HEK293 (cell line): ENCODE measurements around the gene CDH12.

Experiments used
- CTCF ChIA-PET: fragments of 350-600 bp; formaldehyde crosslinking; extraction: SDS; loops from one replicate; lab custom pipeline; 2021; ENCODE audit warnings: antibody characterized with exemption; lab: Yijun Ruan, JAX
- POLR2A ChIA-PET: fragments of 300-600 bp; formaldehyde crosslinking; extraction: SDS; loops from one replicate; lab custom pipeline; 2020; ENCODE audit warnings: antibody characterized with exemption, inconsistent platforms; lab: Yijun Ruan, JAX
- H3K27ac ChIP-seq: fragments of 200-500 bp; sonication (Bioruptor generic); 2 replicates; pipeline ENCODE4 v1.5.1; 2014; ENCODE audit warnings: low read depth, low read length, control low read depth, inconsistent platforms; ENCODE audit errors: extremely low read depth
- H3K36me3 ChIP-seq, 2 experiments: fragments of 200-500 bp in 1 of 2; sonication (Bioruptor generic) in 1 of 2; 1 replicate in 1 of 2; 2 replicates in 1 of 2; pipeline ENCODE4 v1.5.1; 2014 to 2017; ENCODE audit warnings: inconsistent platforms in 2 of 2, low read length in 2 of 2; ENCODE audit not compliant: control insufficient read depth in 2 of 2, insufficient read depth in 1 of 2
- H3K4me1 ChIP-seq: fragments of 200-500 bp; sonication (Bioruptor generic); 2 replicates; pipeline ENCODE4 v1.5.1; 2014; ENCODE audit warnings: mild to moderate bottlenecking, low read length, inconsistent platforms; ENCODE audit not compliant: control insufficient read depth, insufficient read depth
- H3K4me3 ChIP-seq: 2 replicates; pipeline ENCODE4 v1.5.1; 2011; ENCODE audit warnings: low read depth, mild to moderate bottlenecking, control low read depth, low read length, moderate library complexity
- H3K9me3 ChIP-seq: fragments of 200-500 bp; sonication (Bioruptor generic); 2 replicates; pipeline ENCODE4 v1.5.1; 2014; ENCODE audit warnings: low read depth, low read length, inconsistent platforms; ENCODE audit not compliant: control insufficient read depth, insufficient read depth
- BCL11A ChIP-seq: fragments of 450-650 bp; formaldehyde crosslinking; IDR thresholded peaks from 2 replicates; pipeline ENCODE4 v1.5.1; 2016; ENCODE audit warnings: low read depth, missing biosample characterization, missing genetic modification characterization
- HOXC10 ChIP-seq: sonication (generic); formaldehyde crosslinking; IDR thresholded peaks from 2 replicates; pipeline ENCODE4 v1.8.1; 2023; ENCODE audit warnings: mild to moderate bottlenecking, missing genetic modification reagents
- INSM2 ChIP-seq: fragments of 450-650 bp; formaldehyde crosslinking; IDR thresholded peaks from 2 replicates; pipeline ENCODE4 v1.5.1; 2016; ENCODE audit warnings: missing biosample characterization, missing genetic modification characterization
- SCRT1 ChIP-seq: fragments of 450-650 bp; formaldehyde crosslinking; IDR thresholded peaks from 2 replicates; pipeline ENCODE4 v1.5.1; 2016; ENCODE audit warnings: missing biosample characterization, missing genetic modification characterization, borderline replicate concordance
- SP3 ChIP-seq: fragments of 450-650 bp; formaldehyde crosslinking; IDR thresholded peaks from 2 replicates; pipeline ENCODE4 v1.5.1; 2016; ENCODE audit warnings: missing biosample characterization, missing genetic modification characterization
- ZBTB1 ChIP-seq: fragments of 450-650 bp; formaldehyde crosslinking; IDR thresholded peaks from 2 replicates; pipeline ENCODE4 v1.5.1; 2016; ENCODE audit warnings: missing biosample characterization, missing genetic modification characterization
- ZBTB20 ChIP-seq: fragments of 450-650 bp; formaldehyde crosslinking; IDR thresholded peaks from 2 replicates; pipeline ENCODE4 v1.5.1; 2016; ENCODE audit warnings: missing biosample characterization, missing genetic modification characterization
- ZBTB26 ChIP-seq: fragments of 450-650 bp; formaldehyde crosslinking; optimal IDR thresholded peaks from 2 replicates; pipeline ENCODE3; 2016; ENCODE audit warnings: missing biosample characterization, mild to moderate bottlenecking, missing genetic modification characterization
- ZFP41 ChIP-seq: fragments of 450-650 bp; formaldehyde crosslinking; IDR thresholded peaks from 2 replicates; pipeline ENCODE4 v1.5.1; 2016; ENCODE audit warnings: missing biosample characterization, missing genetic modification characterization, borderline replicate concordance
- ZFP69B ChIP-seq: fragments of 450-650 bp; formaldehyde crosslinking; IDR thresholded peaks from 2 replicates; pipeline ENCODE4 v1.5.1; 2016; ENCODE audit warnings: missing biosample characterization, missing genetic modification characterization
- ZNF138 ChIP-seq: fragments of 450-650 bp; formaldehyde crosslinking; IDR thresholded peaks from 2 replicates; pipeline ENCODE4 v1.5.1; 2016; ENCODE audit warnings: missing biosample characterization, missing genetic modification characterization, borderline replicate concordance
- ZNF155 ChIP-seq: fragments of 450-650 bp; formaldehyde crosslinking; IDR thresholded peaks from 2 replicates; pipeline ENCODE4 v1.5.1; 2016; ENCODE audit warnings: missing biosample characterization, missing genetic modification characterization
- ZNF16 ChIP-seq: fragments of 450-650 bp; formaldehyde crosslinking; IDR thresholded peaks from 2 replicates; pipeline ENCODE4 v1.5.1; 2016; ENCODE audit warnings: low read depth, missing biosample characterization, missing genetic modification characterization
- ZNF211 ChIP-seq: fragments of 450-650 bp; formaldehyde crosslinking; IDR thresholded peaks from 2 replicates; pipeline ENCODE4 v1.5.1; 2016; ENCODE audit warnings: low read depth, missing biosample characterization, missing genetic modification characterization
- ZNF223 ChIP-seq: fragments of 450-650 bp; formaldehyde crosslinking; IDR thresholded peaks from 2 replicates; pipeline ENCODE4 v1.5.1; 2016; ENCODE audit warnings: missing biosample characterization, missing genetic modification characterization
- ZNF23 ChIP-seq: fragments of 450-650 bp; formaldehyde crosslinking; IDR thresholded peaks from 2 replicates; pipeline ENCODE4 v1.5.1; 2016; ENCODE audit warnings: missing biosample characterization, missing genetic modification characterization, borderline replicate concordance
- ZNF311 ChIP-seq: fragments of 450-650 bp; formaldehyde crosslinking; IDR thresholded peaks from 2 replicates; pipeline ENCODE4 v1.5.1; 2017; ENCODE audit warnings: missing biosample characterization, missing genetic modification characterization, borderline replicate concordance
- ZNF433 ChIP-seq: fragments of 450-650 bp; formaldehyde crosslinking; IDR thresholded peaks from 2 replicates; pipeline ENCODE4 v1.5.1; 2016; ENCODE audit warnings: missing biosample characterization, missing genetic modification characterization, low read depth
- ZNF501 ChIP-seq: fragments of 450-650 bp; formaldehyde crosslinking; IDR thresholded peaks from 2 replicates; pipeline ENCODE4 v1.5.1; 2016; ENCODE audit warnings: missing biosample characterization, missing genetic modification characterization
- ZNF529 ChIP-seq: fragments of 450-650 bp; formaldehyde crosslinking; IDR thresholded peaks from 2 replicates; pipeline ENCODE4 v1.5.1; 2017; ENCODE audit warnings: missing genetic modification characterization, missing biosample characterization; ENCODE audit not compliant: insufficient replicate concordance
- ZNF548 ChIP-seq: fragments of 450-650 bp; formaldehyde crosslinking; IDR thresholded peaks from 2 replicates; pipeline ENCODE4 v1.5.1; 2016; ENCODE audit warnings: missing biosample characterization, missing genetic modification characterization
- ZNF558 ChIP-seq: fragments of 450-650 bp; formaldehyde crosslinking; IDR thresholded peaks from 2 replicates; pipeline ENCODE4 v1.5.1; 2016; ENCODE audit warnings: missing biosample characterization, missing genetic modification characterization
- ZNF580 ChIP-seq: fragments of 450-650 bp; formaldehyde crosslinking; IDR thresholded peaks from 2 replicates; pipeline ENCODE4 v1.5.1; 2016; ENCODE audit warnings: missing biosample characterization, missing genetic modification characterization
- ZNF610 ChIP-seq: fragments of 450-650 bp; formaldehyde crosslinking; IDR thresholded peaks from 2 replicates; pipeline ENCODE4 v1.5.1; 2016; ENCODE audit warnings: missing biosample characterization, missing genetic modification characterization, borderline replicate concordance
- ZNF626 ChIP-seq: fragments of 450-650 bp; sonication (Bioruptor Pico); formaldehyde crosslinking; IDR thresholded peaks from 2 replicates; pipeline ENCODE4 v1.5.1; 2018; ENCODE audit warnings: missing biosample characterization, missing genetic modification characterization, inconsistent platforms
- ZNF777 ChIP-seq: fragments of 450-650 bp; formaldehyde crosslinking; IDR thresholded peaks from 2 replicates; pipeline ENCODE4 v1.5.1; 2017; ENCODE audit warnings: missing biosample characterization, missing genetic modification characterization, borderline replicate concordance
- ZSCAN18 ChIP-seq: fragments of 450-650 bp; formaldehyde crosslinking; IDR thresholded peaks from 2 replicates; pipeline ENCODE4 v1.5.1; 2016; ENCODE audit warnings: missing biosample characterization, missing genetic modification characterization
- ZXDB ChIP-seq: fragments of 450-650 bp; formaldehyde crosslinking; IDR thresholded peaks from 2 replicates; pipeline ENCODE4 v1.5.1; 2016; ENCODE audit warnings: missing biosample characterization, missing genetic modification characterization
- TF ChIP-seq, protein P1 (sequence below): fragments of 450-650 bp; formaldehyde crosslinking; IDR thresholded peaks from 2 replicates; pipeline ENCODE4 v1.5.1; 2016; ENCODE audit warnings: missing biosample characterization, missing genetic modification characterization
- TF ChIP-seq, protein P2 (sequence below): IDR thresholded peaks from 2 replicates; pipeline ENCODE4 v1.6.1; 2011; ENCODE audit warnings: mild to moderate bottlenecking, low read depth, low read length, borderline replicate concordance

The CDH12 gene

DNA sequence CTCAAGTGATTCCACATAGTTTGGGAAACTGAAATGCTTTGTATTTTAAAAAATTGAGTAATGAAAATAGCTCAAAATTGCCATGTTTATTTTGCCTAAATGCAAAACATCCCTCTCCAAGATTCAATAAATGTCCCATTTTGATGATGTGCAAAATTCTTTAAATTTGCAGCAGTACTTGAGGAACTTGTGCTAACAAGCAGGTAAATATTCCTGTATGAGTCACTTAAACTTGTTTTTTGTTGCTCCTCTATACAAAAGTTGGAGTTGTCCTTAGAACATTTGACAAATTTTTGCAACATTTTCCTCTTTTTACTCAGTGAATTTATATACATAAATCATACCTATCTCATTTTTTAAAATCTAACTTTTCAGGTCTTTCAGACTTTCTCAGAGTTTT lies 280.2 kb downstream of the CDH12 start (continued):
- TF ChIP-seq ZXDB (tag by site-specific recombination) (no peak), ZNF501 (tag by site-specific recombination) (no peak), SCRT1 (no peak), ZBTB1 (tag by site-specific recombination) (no peak), ZNF16 (tag by site-specific recombination) (no peak), ZNF777 (no peak)
- TF ChIP-seq, protein P1, sequence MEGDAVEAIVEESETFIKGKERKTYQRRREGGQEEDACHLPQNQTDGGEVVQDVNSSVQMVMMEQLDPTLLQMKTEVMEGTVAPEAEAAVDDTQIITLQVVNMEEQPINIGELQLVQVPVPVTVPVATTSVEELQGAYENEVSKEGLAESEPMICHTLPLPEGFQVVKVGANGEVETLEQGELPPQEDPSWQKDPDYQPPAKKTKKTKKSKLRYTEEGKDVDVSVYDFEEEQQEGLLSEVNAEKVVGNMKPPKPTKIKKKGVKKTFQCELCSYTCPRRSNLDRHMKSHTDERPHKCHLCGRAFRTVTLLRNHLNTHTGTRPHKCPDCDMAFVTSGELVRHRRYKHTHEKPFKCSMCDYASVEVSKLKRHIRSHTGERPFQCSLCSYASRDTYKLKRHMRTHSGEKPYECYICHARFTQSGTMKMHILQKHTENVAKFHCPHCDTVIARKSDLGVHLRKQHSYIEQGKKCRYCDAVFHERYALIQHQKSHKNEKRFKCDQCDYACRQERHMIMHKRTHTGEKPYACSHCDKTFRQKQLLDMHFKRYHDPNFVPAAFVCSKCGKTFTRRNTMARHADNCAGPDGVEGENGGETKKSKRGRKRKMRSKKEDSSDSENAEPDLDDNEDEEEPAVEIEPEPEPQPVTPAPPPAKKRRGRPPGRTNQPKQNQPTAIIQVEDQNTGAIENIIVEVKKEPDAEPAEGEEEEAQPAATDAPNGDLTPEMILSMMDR (tag by site-specific recombination): no peak

GRCh38 chr5:22567983-22568382 lies 285.2 kb downstream of the CDH12 start:
- TF ChIP-seq BCL11A (tag by site-specific recombination): no peak
- no peak for TF ChIP-seq ZBTB1 (tag by site-specific recombination)
- TF ChIP-seq ZNF529 (tag by site-specific recombination): no peak
- TF ChIP-seq ZNF138 (tag by site-specific recombination): no peak
- TF ChIP-seq ZNF610: no peak
- no peak for TF ChIP-seq ZNF558 (tag by site-specific recombination)
- TF ChIP-seq ZNF580 (tag by site-specific recombination): no peak
- no peak for TF ChIP-seq ZNF155 (tag by site-specific recombination)
- no peak for TF ChIP-seq ZNF548 (tag by site-specific recombination)
- TF ChIP-seq, protein P2, sequence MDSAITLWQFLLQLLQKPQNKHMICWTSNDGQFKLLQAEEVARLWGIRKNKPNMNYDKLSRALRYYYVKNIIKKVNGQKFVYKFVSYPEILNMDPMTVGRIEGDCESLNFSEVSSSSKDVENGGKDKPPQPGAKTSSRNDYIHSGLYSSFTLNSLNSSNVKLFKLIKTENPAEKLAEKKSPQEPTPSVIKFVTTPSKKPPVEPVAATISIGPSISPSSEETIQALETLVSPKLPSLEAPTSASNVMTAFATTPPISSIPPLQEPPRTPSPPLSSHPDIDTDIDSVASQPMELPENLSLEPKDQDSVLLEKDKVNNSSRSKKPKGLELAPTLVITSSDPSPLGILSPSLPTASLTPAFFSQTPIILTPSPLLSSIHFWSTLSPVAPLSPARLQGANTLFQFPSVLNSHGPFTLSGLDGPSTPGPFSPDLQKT: no peak
- TF ChIP-seq ZNF433 (tag by site-specific recombination): no peak
- TF ChIP-seq ZBTB20 (tag by site-specific recombination): no peak
- no peak overlapping the region for H3K4me3 ChIP-seq
- ChIA-PET CTCF (no interaction called here), POLR2A (no interaction called here)
- no peaks in the 10 kb centered on the region for H3K36me3 ChIP-seq
- no peaks in the 10 kb centered on the region for H3K9me3 ChIP-seq
- H3K27ac ChIP-seq: no peak overlapping the region
- no peaks in the 10 kb centered on the region for H3K4me1 ChIP-seq

DNA sequence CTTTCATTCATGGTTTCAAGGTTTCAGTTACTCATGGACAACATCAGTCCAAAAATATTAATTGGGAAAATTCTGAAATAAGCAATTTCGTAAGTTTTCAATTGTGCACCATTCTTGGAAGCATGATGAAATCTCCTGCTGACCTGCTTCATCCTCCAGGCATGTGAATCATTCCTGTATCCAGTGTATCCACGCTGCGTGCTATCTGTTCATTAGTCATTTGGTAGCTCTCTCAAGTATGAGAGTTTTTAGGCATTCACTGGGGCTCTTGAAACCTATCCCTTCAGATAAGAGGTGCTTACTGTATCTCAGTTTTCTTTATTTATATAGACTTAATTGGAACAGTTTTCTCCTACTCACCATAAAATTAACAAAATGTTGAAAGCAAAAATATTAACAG lies 293.0 kb downstream of the CDH12 start:
- ChIA-PET POLR2A (no interaction called here), CTCF (no interaction called here)
- no peaks in the 10 kb centered on the region for H3K4me1 ChIP-seq
- TF ChIP-seq ZBTB26 (tag by site-specific recombination) (no peak), ZNF23 (tag by site-specific recombination) (no peak), ZFP69B (no peak), ZNF311 (tag by site-specific recombination) (no peak), SP3 (tag by site-specific recombination) (no peak), ZNF626 (tag by site-specific recombination) (no peak), ZSCAN18 (tag by site-specific recombination) (no peak), ZFP41 (no peak), HOXC10 (CRISPR knock-in tag) (no peak), ZNF211 (tag by site-specific recombination) (no peak), ZNF223 (tag by site-specific recombination) (no peak), INSM2 (no peak)

More for the DNA sequence above, 293.0 kb downstream of the CDH12 start:
- no peaks in the 10 kb centered on the region for H3K36me3 ChIP-seq
- no peaks in the 10 kb centered on the region for H3K9me3 ChIP-seq
- no peak overlapping the region for H3K4me3 ChIP-seq
- no peak overlapping the region for H3K27ac ChIP-seq
